ENCODE data around the gene NCF4.

DNA sequence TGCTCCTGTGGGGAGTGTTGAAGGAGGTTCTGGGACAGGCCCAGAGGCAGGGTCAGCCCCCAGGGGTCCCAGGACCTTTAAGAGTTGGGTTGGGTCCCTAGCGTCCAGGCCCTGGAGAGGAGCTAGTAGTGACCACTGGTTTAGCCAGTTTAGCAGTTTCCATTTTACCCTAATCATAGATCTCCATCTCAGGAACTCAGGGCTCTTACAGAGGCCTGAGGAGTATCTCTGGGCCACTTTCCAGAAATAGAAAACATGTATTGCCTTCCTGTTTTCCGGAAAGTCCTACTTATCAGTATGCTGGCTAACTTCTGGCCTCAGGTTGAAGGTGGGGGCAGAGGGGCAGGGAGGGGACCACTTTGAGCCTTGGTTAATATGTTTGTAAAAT lies 13.5 kb downstream of the NCF4 start:
- TF ChIP-seq, protein P1, sequence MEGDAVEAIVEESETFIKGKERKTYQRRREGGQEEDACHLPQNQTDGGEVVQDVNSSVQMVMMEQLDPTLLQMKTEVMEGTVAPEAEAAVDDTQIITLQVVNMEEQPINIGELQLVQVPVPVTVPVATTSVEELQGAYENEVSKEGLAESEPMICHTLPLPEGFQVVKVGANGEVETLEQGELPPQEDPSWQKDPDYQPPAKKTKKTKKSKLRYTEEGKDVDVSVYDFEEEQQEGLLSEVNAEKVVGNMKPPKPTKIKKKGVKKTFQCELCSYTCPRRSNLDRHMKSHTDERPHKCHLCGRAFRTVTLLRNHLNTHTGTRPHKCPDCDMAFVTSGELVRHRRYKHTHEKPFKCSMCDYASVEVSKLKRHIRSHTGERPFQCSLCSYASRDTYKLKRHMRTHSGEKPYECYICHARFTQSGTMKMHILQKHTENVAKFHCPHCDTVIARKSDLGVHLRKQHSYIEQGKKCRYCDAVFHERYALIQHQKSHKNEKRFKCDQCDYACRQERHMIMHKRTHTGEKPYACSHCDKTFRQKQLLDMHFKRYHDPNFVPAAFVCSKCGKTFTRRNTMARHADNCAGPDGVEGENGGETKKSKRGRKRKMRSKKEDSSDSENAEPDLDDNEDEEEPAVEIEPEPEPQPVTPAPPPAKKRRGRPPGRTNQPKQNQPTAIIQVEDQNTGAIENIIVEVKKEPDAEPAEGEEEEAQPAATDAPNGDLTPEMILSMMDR (IDR thresholded peaks at IDR 0.05), result no peak
- TF ChIP-seq ZFX (IDR thresholded peaks at IDR 0.05; ENCODE audit: borderline replicate concordance), result no peak

Measured in 22Rv1 (cell line).